SK-N-SH (cell line): ENCODE results near the gene STT3B. TPM values are rescaled to one million over a fixed set of nuclear protein-coding genes. Genes with fewer than 3 reads are reported as not detected.

Experiments
- CTCF ChIA-PET: fragments of 300-600, 350-600 bp; formaldehyde crosslinking; extraction: SDS; loops from one replicate; lab custom pipeline; 2021; lab: Yijun Ruan, JAX
- POLR2A ChIA-PET: fragments of 350-600 bp; sonication (Branson Sonifier 250); formaldehyde crosslinking; extraction: SDS; loops from one replicate; lab custom pipeline; 2020; ENCODE audit warnings: antibody characterized with exemption, inconsistent platforms; lab: Yijun Ruan, JAX
- DNase-seq: peaks from one replicate; pipeline ENCODE4 v3.0.0; 2012
- H2AFZ ChIP-seq: fragments of 200-600 bp; sonication (generic); 2 replicates; pipeline ENCODE4 v1.8.1; 2016; ENCODE audit warnings: antibody characterized with exemption, mild to moderate bottlenecking, low read depth
- H3F3A ChIP-seq: fragments of 200-600 bp; sonication (generic); replicated peaks from 2 replicates; pipeline ENCODE3; 2016; ENCODE audit warnings: antibody characterized with exemption, mild to moderate bottlenecking; ENCODE audit not compliant: insufficient read depth
- H3K27ac ChIP-seq, 2 experiments: fragments of 200-500 bp in 1 of 2; fragments of 200-600 bp in 1 of 2; sonication (Bioruptor generic) in 1 of 2; sonication (generic), shearing (Covaris generic) in 1 of 2; 2 replicates each; pipeline versions ENCODE4 v1.5.1 to v1.6.1; 2014 to 2016; ENCODE audit warnings: low read depth in 2 of 2, inconsistent platforms in 1 of 2, low read length in 1 of 2, mild to moderate bottlenecking in 1 of 2, mixed read lengths in 1 of 2
- H3K27me3 ChIP-seq: fragments of 200-600 bp; sonication (generic), shearing (Covaris generic); 2 replicates; pipeline ENCODE4 v1.6.1; 2016; ENCODE audit warnings: mixed run types; ENCODE audit not compliant: insufficient read depth
- H3K36me3 ChIP-seq, 2 experiments: fragments of 200-500 bp in 1 of 2; fragments of 200-600 bp in 1 of 2; sonication (Bioruptor generic) in 1 of 2; sonication (generic) in 1 of 2; replicated peaks in 1 of 2; 2 replicates each; pipeline versions ENCODE3 to v1.5.1; 2014 to 2016; ENCODE audit warnings: low read length in 1 of 2, mild to moderate bottlenecking in 1 of 2; ENCODE audit not compliant: insufficient read depth in 2 of 2, control insufficient read depth in 1 of 2
- H3K4me1 ChIP-seq, 2 experiments: fragments of 200-500 bp in 1 of 2; fragments of 200-600 bp in 1 of 2; sonication (Bioruptor generic) in 1 of 2; sonication (generic), shearing (Covaris generic) in 1 of 2; 2 replicates each; pipeline versions ENCODE4 v1.5.1 to v1.6.1; 2014 to 2016; ENCODE audit warnings: low read depth in 1 of 2, low read length in 1 of 2, mixed run types in 1 of 2; ENCODE audit not compliant: insufficient read depth in 2 of 2, control insufficient read depth in 1 of 2
- H3K4me2 ChIP-seq: fragments of 200-600 bp; sonication (generic), shearing (Covaris generic); 2 replicates; pipeline ENCODE4 v1.6.1; 2017; ENCODE audit warnings: mixed run types
- H3K4me3 ChIP-seq, 2 experiments: fragments of 200-500 bp in 1 of 2; fragments of 200-600 bp in 1 of 2; sonication (Bioruptor generic) in 1 of 2; sonication (generic), shearing (Covaris generic) in 1 of 2; 2 replicates each; pipeline versions ENCODE4 v1.5.1 to v1.8.1; 2014 to 2016; ENCODE audit warnings: low read depth in 2 of 2, inconsistent platforms in 1 of 2, low read length in 1 of 2, mild to moderate bottlenecking in 1 of 2, mixed read lengths in 1 of 2, moderate library complexity in 1 of 2
- H3K79me2 ChIP-seq: fragments of 200-600 bp; sonication (generic); 2 replicates; pipeline ENCODE4 v1.8.1; 2017; ENCODE audit warnings: mild to moderate bottlenecking; ENCODE audit not compliant: insufficient read depth
- H3K9ac ChIP-seq: fragments of 200-600 bp; sonication (generic); 2 replicates; pipeline ENCODE4 v1.6.1; 2017; ENCODE audit warnings: mixed run types
- H3K9me2 ChIP-seq: fragments of 200-600 bp; sonication (generic); 2 replicates; pipeline ENCODE4 v1.6.1; 2017; ENCODE audit warnings: mixed run types
- H3K9me3 ChIP-seq: fragments of 200-600 bp; sonication (generic); 2 replicates; pipeline ENCODE4 v1.6.1; 2017; ENCODE audit warnings: mixed run types, mild to moderate bottlenecking, moderate library complexity
- H4K20me1 ChIP-seq: fragments of 200-600 bp; sonication (generic); 2 replicates; pipeline ENCODE4 v1.6.1; 2017; ENCODE audit warnings: mild to moderate bottlenecking, mixed run types; ENCODE audit not compliant: insufficient read depth
- ELF1 ChIP-seq: IDR thresholded peaks from 2 replicates; pipeline ENCODE4 v1.4.0; 2012
- FOSL2 ChIP-seq: IDR thresholded peaks from 2 replicates; pipeline ENCODE4 v1.4.0; 2012; ENCODE audit warnings: low read depth, mild to moderate bottlenecking, moderate library complexity, borderline replicate concordance
- FOXJ3 ChIP-seq: sonication (generic); formaldehyde crosslinking; IDR thresholded peaks from 2 replicates; pipeline ENCODE4 v1.5.1; 2020; ENCODE audit warnings: mild to moderate bottlenecking, missing genetic modification reagents
- GATA2 ChIP-seq: sonication (generic); formaldehyde crosslinking; IDR thresholded peaks from 2 replicates; pipeline ENCODE4 v1.5.0; 2020; ENCODE audit warnings: mild to moderate bottlenecking, missing genetic modification reagents
- MEF2A ChIP-seq: IDR thresholded peaks from 2 replicates; pipeline ENCODE4 v1.4.0; 2012; ENCODE audit warnings: low read depth, borderline replicate concordance
- NRF1 ChIP-seq: IDR thresholded peaks from 2 replicates; pipeline ENCODE4 v1.6.1; 2012; ENCODE audit warnings: low read depth, mild to moderate bottlenecking, low read length
- POLR2AphosphoS5 ChIP-seq: IDR thresholded peaks from 2 replicates; pipeline ENCODE4 v1.6.1; 2012; ENCODE audit warnings: low read depth, low read length
- RCOR1 ChIP-seq: fragments of 150-350 bp; IDR thresholded peaks from 2 replicates; pipeline ENCODE4 v1.6.1; 2017; ENCODE audit warnings: antibody characterized with exemption, low read length
- RFX5 ChIP-seq: IDR thresholded peaks from 2 replicates; pipeline ENCODE4 v1.6.1; 2012; ENCODE audit warnings: mild to moderate bottlenecking, improper control_type of control experiment, low read length
- TAF1 ChIP-seq: IDR thresholded peaks from 2 replicates; pipeline ENCODE4 v1.6.1; 2012; ENCODE audit warnings: low read depth, mild to moderate bottlenecking, low read length, moderate library complexity, borderline replicate concordance
- YY1 ChIP-seq: IDR thresholded peaks from 2 replicates; pipeline ENCODE4 v1.4.0; 2012; ENCODE audit warnings: low read depth, mild to moderate bottlenecking
- WGBS: methylation state at CpG from one replicate; pipeline ENCODE4 v1.1.6; 2017; ENCODE audit warnings: low lambda C conversion rate; 5-methylcytosine and 5-hydroxymethylcytosine counted together
- polyA plus RNA-seq, 3 experiments: library from polyadenylated mRNA; depleted of rRNA; stranded (reverse); fragments of >200 nt; gene quantifications; 2 replicates each; pipeline ENCODE4 v1.2.3, GENCODE V29; 2012
- TF ChIP-seq, protein P1 (sequence below): IDR thresholded peaks from 2 replicates; pipeline ENCODE4 v1.4.0; 2012; ENCODE audit warnings: low read depth
- TF ChIP-seq, protein P2 (sequence below): fragments of 150-350 bp; IDR thresholded peaks from 2 replicates; pipeline ENCODE4 v1.6.1; 2016; ENCODE audit warnings: mild to moderate bottlenecking, low read depth, low read length
- TF ChIP-seq, protein P3 (sequence below): IDR thresholded peaks from 2 replicates; pipeline ENCODE4; 2012
- TF ChIP-seq, protein P4 (sequence below): fragments of 200-600 bp; sonication (generic); IDR thresholded peaks from 2 replicates; pipeline ENCODE4 v1.6.1; 2017; ENCODE audit warnings: antibody characterized with exemption, mild to moderate bottlenecking, moderate library complexity
- TF ChIP-seq, protein P5 (sequence below): IDR thresholded peaks from 2 replicates; pipeline ENCODE4 v1.4.0; 2012; ENCODE audit warnings: low read depth, borderline replicate concordance
- TF ChIP-seq, protein P6 (sequence below): IDR thresholded peaks from 2 replicates; pipeline ENCODE4 v1.6.1; 2012; ENCODE audit warnings: mild to moderate bottlenecking, low read depth, low read length, moderate library complexity

STT3B gene
- polyA plus RNA-seq, 1 of the 3 experiments (the other 2 are of a cell fraction), result 27.9 TPM

DNA sequence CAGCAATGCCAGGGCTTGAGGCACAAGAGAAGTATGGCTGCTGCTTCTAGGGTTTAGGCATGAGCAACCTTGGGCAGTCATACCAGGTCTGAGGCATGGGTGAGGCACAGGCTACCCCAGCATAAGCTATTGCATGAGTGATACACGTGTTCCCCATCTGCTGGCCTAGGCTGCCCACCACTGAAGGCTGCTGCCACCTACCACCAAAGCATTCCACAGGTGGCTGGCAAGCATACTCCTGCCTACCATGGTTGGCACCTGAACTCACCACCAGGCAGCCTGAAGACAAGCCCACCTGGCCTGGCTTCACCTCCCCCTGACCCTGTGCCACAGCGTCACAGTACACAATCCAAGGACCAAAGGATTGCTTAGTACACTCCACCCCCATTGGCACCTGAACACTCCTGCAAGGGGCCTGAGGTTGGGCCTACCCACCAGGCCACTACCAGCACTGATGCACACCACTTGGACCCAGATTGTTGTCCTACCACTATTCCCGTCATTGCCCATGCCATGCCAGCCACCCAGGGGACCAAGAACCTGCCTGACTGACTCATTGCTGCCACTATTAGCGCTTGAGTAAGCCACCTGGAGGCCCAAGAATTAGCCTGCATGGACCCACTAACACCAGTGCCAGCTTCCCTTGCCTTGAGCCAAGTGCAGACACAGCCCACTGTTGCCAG lies 115.7 kb downstream of the STT3B start:
- H3K27ac ChIP-seq, result no peak overlapping the region
- no peak overlapping the region for H3K4me2 ChIP-seq
- WGBS, result 100% methylated on average over 3 of the region's 4 CpGs
- H3K4me1 ChIP-seq, result no peaks in the 10 kb centered on the region
- DNase-seq, result no peak
- H2AFZ ChIP-seq, result no peak overlapping the region
- no peak overlapping the region for H3K9ac ChIP-seq
- ChIA-PET POLR2A (no interaction called here), CTCF (no interaction called here)
- H3K36me3 ChIP-seq, result peaks cover 9 to 11% of the 10 kb centered on the region in 2 experiments
- H3K79me2 ChIP-seq, result no peaks in the 10 kb centered on the region
- TF ChIP-seq, protein P1, sequence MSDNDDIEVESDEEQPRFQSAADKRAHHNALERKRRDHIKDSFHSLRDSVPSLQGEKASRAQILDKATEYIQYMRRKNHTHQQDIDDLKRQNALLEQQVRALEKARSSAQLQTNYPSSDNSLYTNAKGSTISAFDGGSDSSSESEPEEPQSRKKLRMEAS, result no peak
- no peak for TF ChIP-seq MEF2A
- no peak for TF ChIP-seq GATA2
- TF ChIP-seq, protein P2, sequence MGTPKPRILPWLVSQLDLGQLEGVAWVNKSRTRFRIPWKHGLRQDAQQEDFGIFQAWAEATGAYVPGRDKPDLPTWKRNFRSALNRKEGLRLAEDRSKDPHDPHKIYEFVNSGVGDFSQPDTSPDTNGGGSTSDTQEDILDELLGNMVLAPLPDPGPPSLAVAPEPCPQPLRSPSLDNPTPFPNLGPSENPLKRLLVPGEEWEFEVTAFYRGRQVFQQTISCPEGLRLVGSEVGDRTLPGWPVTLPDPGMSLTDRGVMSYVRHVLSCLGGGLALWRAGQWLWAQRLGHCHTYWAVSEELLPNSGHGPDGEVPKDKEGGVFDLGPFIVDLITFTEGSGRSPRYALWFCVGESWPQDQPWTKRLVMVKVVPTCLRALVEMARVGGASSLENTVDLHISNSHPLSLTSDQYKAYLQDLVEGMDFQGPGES, result no peak
- TF ChIP-seq, protein P3, sequence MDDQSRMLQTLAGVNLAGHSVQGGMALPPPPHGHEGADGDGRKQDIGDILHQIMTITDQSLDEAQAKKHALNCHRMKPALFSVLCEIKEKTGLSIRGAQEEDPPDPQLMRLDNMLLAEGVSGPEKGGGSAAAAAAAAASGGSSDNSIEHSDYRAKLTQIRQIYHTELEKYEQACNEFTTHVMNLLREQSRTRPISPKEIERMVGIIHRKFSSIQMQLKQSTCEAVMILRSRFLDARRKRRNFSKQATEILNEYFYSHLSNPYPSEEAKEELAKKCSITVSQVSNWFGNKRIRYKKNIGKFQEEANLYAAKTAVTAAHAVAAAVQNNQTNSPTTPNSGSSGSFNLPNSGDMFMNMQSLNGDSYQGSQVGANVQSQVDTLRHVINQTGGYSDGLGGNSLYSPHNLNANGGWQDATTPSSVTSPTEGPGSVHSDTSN, result no peak
- TF ChIP-seq TAF1, result no peak
- no peak for TF ChIP-seq FOSL2
- TF ChIP-seq YY1, result no peak
- TF ChIP-seq ELF1, result no peak
- TF ChIP-seq FOXJ3, result no peak
- no peak for TF ChIP-seq RFX5
- TF ChIP-seq, protein P4, sequence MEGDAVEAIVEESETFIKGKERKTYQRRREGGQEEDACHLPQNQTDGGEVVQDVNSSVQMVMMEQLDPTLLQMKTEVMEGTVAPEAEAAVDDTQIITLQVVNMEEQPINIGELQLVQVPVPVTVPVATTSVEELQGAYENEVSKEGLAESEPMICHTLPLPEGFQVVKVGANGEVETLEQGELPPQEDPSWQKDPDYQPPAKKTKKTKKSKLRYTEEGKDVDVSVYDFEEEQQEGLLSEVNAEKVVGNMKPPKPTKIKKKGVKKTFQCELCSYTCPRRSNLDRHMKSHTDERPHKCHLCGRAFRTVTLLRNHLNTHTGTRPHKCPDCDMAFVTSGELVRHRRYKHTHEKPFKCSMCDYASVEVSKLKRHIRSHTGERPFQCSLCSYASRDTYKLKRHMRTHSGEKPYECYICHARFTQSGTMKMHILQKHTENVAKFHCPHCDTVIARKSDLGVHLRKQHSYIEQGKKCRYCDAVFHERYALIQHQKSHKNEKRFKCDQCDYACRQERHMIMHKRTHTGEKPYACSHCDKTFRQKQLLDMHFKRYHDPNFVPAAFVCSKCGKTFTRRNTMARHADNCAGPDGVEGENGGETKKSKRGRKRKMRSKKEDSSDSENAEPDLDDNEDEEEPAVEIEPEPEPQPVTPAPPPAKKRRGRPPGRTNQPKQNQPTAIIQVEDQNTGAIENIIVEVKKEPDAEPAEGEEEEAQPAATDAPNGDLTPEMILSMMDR, result no peak
- TF ChIP-seq, protein P5, sequence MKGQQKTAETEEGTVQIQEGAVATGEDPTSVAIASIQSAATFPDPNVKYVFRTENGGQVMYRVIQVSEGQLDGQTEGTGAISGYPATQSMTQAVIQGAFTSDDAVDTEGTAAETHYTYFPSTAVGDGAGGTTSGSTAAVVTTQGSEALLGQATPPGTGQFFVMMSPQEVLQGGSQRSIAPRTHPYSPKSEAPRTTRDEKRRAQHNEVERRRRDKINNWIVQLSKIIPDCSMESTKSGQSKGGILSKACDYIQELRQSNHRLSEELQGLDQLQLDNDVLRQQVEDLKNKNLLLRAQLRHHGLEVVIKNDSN, result no peak
- TF ChIP-seq POLR2AphosphoS5, result no peak
- TF ChIP-seq, protein P6, sequence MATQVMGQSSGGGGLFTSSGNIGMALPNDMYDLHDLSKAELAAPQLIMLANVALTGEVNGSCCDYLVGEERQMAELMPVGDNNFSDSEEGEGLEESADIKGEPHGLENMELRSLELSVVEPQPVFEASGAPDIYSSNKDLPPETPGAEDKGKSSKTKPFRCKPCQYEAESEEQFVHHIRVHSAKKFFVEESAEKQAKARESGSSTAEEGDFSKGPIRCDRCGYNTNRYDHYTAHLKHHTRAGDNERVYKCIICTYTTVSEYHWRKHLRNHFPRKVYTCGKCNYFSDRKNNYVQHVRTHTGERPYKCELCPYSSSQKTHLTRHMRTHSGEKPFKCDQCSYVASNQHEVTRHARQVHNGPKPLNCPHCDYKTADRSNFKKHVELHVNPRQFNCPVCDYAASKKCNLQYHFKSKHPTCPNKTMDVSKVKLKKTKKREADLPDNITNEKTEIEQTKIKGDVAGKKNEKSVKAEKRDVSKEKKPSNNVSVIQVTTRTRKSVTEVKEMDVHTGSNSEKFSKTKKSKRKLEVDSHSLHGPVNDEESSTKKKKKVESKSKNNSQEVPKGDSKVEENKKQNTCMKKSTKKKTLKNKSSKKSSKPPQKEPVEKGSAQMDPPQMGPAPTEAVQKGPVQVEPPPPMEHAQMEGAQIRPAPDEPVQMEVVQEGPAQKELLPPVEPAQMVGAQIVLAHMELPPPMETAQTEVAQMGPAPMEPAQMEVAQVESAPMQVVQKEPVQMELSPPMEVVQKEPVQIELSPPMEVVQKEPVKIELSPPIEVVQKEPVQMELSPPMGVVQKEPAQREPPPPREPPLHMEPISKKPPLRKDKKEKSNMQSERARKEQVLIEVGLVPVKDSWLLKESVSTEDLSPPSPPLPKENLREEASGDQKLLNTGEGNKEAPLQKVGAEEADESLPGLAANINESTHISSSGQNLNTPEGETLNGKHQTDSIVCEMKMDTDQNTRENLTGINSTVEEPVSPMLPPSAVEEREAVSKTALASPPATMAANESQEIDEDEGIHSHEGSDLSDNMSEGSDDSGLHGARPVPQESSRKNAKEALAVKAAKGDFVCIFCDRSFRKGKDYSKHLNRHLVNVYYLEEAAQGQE, result no peak
- TF ChIP-seq NRF1, result no peak
- TF ChIP-seq RCOR1, result no peak
- no peak overlapping the region; a peak in 1 of 4 replicates for H3K4me3 ChIP-seq
- H4K20me1 ChIP-seq, result no peaks in the 10 kb centered on the region
- H3K9me3 ChIP-seq, result peaks cover 22% of the 10 kb centered on the region; the same call in 1 of the 2 replicates
- H3K9me2 ChIP-seq, result no peaks in the 10 kb centered on the region
- no peaks in the 10 kb centered on the region for H3K27me3 ChIP-seq
- H3F3A ChIP-seq, result no peaks in the 10 kb centered on the region
